NCI-H2227 (cell line): ENCODE results near the gene PPP2R3A.
"Not testable (repeated sequence)": the region's sequence is repeated elsewhere in the genome, so short reads cannot be mapped to it uniquely, and the experiment has no call there.

Source experiments
- DNase-seq: peaks from one replicate; lab custom pipeline; 2025; ENCODE audit not compliant: unreplicated experiment; lab: John Stamatoyannopoulos, UW

The PPP2R3A gene

DNA sequence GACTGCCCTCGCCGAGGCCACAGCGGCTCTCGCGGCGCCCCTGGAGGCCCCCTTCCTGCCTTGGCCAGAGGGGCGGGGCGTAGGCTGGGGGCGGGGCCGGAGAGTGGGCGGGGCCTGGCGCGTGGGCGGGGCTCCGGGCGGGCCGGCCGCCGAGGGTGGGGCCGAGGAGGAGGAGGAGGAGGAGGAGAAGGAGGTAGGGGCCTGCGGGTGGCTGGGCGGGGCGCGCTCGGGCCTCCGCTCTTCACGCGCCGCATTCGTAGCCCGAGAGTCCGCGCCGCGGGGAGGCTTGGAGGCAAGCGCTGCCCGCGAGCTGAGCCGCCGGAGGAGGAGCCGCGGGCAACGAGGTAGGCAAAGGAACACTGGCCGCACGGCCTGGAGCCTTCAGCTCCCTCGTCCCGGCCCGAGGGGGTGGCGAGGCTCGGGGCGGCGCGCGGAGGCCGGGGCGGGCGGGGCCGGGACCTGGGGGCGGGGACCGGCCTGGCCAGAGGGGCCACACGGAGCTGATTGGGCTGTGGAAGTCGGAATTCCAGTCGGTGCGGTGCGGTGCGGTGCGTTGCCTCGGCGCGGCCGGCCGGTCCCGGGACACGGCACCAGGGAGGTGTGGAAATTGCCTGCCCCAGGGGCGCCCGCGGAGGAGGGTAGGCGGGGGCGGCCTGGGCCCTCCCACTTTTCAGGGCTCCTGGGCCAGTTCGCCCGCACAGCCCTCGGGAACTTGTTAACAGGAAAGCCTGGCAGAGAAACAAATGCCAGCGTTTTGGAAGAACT is at the start of gene PPP2R3A:
PPP2R3A (plus strand) TSS at position 223 of the 765 bp plus-strand sequence. CDS start 35,771 bp downstream, outside the sequence.
- peak; percentile 86 for DNase-seq

DNA sequence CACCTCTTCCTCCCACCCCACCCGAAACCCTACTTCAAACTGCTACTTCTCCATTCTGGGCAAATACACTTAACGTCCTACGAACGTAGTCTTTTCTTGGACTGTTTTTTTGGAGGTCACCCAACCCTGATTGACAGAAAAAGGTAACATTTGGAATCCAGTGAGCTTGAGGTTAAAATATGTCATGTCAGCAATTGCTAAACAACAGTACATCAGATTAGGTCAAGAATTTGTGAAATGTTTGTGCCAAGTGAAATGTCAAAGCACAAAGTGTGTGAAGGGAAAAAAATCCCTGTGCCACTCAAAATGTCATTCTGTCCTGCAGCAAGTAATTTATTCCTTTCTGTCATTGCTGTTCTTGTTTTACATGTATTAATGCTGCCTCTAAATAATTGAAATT is 49.2 kb upstream of the PPP2R3A start:
- no peak for DNase-seq

DNA sequence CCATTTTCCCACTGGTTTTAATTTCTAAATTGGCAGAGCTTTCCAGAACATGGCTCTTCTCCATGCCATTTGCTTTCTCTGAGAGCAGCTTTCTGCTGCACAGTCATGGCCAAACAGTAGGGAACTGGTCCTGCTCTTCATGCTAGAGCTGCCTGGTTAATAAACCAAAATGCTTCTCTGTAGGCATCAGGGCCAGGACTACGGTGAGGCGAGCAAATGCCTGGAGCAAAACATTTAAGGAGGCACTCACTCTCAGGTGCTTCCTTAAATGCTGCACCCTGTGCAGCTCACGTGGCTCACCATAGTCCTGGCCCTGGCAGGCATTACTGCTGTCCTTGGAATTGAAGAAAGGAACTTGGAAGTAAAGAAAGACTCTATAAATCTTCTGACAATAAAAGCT is 48.5 kb upstream of the PPP2R3A start:
- DNase-seq = no peak

GRCh38 chr3:135917927-135918597 is 47.5 kb upstream of the PPP2R3A start:
- DNase-seq = no peak

DNA sequence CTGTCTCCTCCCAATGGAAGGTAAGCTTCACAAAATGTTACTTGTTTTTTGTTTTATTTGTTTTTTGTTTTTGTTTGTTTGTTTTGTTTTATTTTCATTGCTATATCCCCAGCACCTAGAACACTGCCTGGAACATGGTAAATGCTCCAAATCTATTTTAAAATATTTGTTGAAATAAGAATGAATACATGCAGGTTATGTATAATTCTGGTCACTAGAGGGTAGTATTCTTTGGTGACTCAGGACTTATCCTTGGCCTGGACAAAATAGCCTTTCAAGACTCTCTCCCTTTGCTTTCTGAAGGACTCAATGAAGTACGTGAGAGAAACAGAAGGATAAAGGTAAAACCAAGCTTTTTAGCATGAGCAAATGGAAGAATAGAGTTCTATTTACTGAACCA is 46.9 kb upstream of the PPP2R3A start:
- DNase-seq = no peak

DNA sequence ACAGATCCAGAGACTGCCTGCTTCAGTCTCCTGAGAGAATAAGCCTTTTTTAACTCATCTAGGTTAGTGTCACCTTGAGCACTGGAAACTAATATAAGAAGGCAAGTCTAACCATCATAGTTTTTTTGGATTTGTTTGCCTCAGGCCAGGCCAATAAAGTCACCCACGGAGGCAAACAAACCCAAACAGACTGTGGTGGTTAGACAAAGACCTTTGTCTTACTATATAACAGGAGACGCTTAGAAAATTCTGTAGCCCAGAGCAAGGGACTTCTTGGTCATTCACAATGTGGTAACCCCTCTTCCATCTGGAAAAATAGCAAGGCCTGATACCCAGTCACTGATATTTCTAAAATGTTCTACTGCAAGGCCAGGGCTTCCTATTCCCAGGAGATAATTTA is 45.3 kb upstream of the PPP2R3A start:
- no peak for DNase-seq

DNA sequence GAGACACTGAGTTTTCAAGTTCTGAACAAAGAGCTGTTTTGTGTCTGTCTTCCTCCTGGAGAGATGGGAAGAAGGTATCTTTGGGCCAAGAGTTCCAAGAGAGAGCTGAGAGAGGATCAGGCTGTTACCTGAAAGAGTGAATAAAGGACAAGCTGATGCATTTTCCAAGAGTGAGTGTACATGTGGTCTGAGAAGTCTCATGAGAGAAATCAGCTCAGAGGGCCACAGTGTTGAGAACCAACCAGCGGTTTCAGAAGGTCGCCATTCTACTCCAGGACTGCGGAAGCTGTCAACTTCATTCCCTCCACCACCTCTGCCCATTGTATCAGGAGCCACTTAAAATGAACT is 42.7 kb upstream of the PPP2R3A start:
- DNase-seq = no peak

DNA sequence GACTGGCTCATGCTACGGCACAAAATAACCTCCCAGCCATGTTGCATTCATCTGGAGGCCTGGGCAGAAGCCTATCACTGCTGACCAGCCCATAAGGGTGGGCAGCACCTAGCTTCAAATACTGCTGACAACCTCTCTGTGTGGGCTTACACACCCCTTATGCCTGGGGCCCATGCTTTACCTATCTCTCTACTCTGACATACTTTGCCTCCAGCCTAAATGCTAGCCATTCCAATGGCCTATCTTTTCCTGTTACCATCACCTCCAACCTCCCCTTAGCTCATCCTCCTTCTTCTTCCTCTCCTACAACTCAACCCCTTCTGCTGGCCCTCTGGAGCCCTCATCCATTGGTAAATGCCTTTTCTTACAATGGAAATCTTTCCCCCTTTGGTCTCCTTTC is 41.0 kb upstream of the PPP2R3A start:
- no peak for DNase-seq

GRCh38 chr3:135926664-135927063 is 38.9 kb upstream of the PPP2R3A start:
- no peak for DNase-seq

DNA sequence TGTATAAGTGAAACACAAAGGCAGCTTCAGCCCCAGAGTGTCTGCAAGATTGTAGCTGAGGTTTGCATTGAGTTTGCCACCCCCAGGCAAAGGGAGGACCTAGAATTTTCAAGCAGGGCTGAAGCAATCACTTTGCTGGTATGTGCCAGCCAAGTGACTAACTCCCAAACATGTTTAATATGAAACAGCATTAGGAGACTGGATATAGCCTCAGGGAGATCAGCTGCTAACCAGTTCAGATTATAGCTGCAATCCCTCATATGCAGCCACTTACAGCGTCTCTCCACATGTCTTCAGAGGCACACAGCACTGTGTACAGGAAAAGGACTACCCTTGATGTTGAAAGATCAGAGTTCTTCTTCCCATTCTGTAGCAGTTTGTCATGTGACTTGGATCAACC is 38.4 kb upstream of the PPP2R3A start:
- DNase-seq = no peak

DNA sequence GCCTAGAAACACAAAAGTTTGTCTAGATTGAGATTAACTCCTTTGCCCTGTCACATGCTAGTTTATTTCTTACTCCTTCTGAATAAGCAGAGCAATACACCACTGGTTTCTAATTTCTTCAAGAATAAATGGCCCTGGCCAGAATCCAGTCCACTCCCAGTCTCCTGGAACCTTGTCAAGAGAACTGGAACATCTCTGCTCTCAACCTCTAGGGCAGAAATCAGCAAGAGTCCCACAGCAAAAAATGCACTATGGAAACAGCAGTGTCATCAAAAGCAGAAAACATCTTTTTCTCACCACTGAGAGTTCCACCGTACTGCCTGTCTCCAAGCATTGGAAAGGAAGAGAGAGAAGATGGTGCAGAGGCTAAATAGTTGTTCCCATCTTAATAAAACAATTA is 35.9 kb upstream of the PPP2R3A start:
- DNase-seq = no peak

GRCh38 chr3:135930255-135930654 is 35.3 kb upstream of the PPP2R3A start:
- DNase-seq = no peak

DNA sequence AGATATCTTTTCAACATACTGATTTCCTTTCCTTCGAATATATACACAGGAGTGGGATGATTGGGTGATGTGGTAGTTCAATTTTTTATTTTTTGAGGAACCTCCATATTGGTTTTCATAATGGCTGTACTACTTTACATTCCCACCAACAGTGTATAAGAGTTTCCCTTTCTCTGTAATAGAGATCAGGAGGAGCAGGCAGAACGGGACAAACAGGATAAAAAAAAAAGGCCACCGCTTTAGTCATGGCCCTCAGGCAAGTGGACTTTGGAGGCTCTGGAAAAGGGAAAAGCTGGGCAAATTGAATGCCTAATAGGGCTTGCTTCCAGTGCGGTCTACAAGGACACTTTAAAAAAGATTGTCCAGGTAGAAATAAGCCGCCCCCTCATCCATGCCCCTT is 30.4 kb upstream of the PPP2R3A start:
- DNase-seq = not testable (repeated sequence)

DNA sequence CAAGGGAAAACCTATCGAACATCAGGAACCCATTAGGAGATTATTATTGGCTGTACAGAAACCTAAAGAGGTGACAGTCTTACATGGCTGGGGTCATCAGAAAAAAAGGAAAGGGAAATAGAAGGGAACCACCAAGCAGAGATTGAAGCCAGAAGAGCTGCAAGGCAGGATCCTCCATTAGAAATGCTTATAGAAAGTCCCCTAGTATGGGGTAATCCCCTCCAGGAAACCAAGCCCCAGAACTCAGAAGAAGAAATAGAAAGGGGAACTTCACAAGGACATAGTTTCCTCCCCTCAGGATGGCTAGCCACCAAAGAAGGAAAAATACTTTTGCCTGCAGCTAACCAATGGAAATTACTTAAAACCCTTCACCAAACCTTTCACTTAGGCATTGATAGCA is 27.8 kb upstream of the PPP2R3A start:
- not testable (repeated sequence) for DNase-seq

DNA sequence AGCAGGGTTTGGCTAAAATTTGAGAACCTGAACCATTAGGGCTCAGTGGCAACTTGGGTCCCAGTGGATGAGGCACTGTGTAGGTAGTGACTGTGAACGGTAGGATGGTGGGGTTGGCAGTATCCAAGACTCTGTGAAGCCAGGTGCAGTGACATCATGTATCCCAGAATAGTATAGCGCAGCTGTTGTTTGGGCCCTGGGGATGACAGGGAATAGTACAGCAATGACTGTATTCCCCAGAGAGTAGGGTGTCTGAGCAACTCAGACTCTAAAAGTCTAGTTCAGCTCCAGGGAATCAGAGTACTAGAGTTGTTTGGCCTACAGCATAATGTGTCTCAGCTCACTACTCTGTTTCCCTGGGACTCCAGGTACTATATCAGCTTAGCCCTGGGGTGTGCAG is 20.7 kb upstream of the PPP2R3A start:
- DNase-seq = no peak

GRCh38 chr3:135950941-135951340 is 14.6 kb upstream of the PPP2R3A start:
- DNase-seq = no peak

DNA sequence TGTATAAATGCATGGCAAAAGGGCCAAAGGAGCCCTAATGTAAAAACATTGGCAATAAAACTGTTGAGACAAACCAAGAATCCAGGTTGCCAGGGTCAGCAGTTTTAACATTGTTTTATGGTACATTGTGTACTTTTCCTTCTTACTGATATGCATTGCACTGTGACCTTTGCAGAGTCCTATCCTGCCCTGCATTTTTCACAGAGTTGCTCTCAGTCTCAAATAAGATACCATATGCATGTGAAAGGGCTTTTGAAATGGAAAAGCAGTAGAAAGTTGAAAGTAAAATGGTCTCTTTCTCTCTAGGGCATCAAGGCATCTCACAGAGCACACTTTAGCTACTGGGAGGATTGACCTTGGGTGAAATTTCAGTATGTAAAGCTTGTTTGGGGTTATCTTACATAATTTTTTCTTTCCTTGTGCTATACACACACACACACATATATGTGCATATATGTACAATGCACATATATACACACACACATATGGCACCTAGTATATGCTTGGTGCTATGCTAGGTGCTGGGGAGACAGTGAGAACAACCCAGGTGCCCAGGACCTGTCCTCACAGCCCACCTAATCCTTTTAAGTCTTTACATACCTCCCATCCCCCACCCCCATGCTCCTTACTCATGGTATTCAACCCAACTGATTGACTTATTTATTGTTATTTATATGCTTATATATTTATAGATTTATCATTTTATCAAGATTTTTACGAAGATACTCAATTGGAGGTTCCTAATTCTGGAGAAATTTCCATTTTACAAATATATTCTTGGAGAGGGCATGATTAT is 1.2 kb upstream of the PPP2R3A start:
- no peak for DNase-seq

GRCh38 chr3:135965129-135965505 is 411 bp upstream of the PPP2R3A start:
- DNase-seq = peak; percentile 74

GRCh38 chr3:135966271-135966961 is 888 bp downstream of the PPP2R3A start:
- DNase-seq = peak; percentile 60

DNA sequence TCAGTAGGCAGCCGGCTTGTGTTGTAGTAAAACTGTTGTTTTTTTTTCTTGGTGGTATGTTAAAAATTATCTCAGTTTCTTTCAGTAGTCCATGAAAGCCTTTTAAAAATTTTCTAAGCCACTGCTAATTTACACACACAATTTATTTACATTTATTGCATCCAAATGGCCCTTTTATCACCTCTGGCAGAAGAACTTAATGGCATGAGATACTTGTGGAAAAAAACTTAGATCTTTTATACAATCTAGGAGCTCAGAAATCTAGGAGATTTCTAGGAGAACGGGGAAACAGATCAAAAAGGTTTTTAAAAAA is 1.4 kb downstream of the PPP2R3A start:
- DNase-seq = no peak

GRCh38 chr3:135967867-135968266 is 2.3 kb downstream of the PPP2R3A start:
- DNase-seq = no peak
